Measurements from ENCODE around the gene RAB5B.
"Not testable (repeated sequence)": the region's sequence is repeated elsewhere in the genome, so short reads cannot be mapped to it uniquely, and the experiment has no call there.

The RAB5B gene

DNA sequence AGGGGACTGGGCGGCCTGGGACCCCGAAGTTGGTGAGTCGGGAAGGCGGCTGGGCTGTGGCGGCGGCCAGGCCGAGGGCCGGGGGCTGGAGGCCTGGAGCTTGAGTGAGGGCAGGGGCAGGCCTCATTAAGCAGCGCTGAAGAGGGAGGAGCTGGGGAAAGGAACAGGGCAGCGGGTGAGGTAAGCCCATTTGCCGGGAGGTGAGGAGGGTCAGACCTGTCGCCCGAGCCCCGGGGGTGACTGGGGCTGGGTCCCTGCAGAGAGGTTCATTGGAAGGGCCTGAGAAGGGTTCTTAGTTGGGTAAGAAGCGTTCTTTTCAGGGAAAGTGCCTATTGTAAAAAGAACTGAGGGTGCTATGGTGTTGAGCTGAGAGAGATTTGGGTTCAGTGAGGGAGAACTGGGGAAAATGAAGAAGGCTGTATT lies 441 bp downstream of the RAB5B start:
- peak; percentile 51 to 67 for DNase-seq (ENCODE audit: low read depth in 1 of 2, low spot score in 1 of 2)
- TF ChIP-seq JUND (IDR thresholded peaks at IDR 0.05; ENCODE audit: low read depth): no peak
- in situ Hi-C loops (cut with HindIII; ENCODE audit: low pct_unique_long_range_greater_than_20kb, low sequenced_read_pairs): no loop called here

DNA sequence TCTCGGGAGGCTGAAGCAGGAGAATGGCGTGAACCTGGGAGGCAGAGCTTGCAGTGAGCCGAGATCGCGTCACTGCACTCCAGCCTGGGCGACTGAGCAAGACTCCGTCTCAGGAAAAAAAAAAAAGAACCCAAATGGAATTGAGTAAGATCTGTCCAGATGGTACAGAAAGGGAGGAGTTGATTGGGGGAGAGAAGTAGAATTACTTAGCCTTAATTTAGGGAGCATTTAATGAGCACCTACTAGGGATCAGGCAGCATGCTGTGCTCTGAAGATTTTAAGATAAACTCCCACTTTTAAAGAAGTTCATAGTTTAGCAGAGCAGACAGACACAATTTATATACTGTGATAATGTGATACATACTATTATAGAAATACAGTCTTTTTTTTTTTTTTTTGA lies 4.5 kb downstream of the RAB5B start:
- no peak for TF ChIP-seq JUND (IDR thresholded peaks at IDR 0.05; ENCODE audit: low read depth)
- in situ Hi-C loops (cut with HindIII; ENCODE audit: low pct_unique_long_range_greater_than_20kb, low sequenced_read_pairs): no loop called here
- DNase-seq (ENCODE audit: low read depth in 1 of 2, low spot score in 1 of 2): no peak

DNA sequence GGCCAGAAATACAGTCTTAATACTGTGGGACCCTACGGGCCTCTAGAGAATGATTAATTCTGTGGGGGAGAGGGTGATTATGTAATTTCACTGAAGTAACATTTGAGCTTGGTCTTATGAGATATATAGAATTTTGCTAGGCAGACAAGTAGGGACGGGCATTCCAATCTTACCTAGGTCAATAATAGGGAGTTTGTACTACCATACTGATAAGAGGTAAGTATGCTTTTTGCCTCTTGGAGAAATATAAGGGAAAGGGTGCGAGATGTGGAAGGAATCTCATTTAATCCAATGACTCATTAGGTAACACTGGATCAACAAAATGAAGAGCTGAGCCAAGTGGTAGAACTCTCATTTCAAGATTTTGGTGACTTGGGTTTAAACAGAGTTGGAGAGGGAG lies 5.2 kb downstream of the RAB5B start:
- in situ Hi-C loops (cut with HindIII; ENCODE audit: low pct_unique_long_range_greater_than_20kb, low sequenced_read_pairs): no loop called here
- TF ChIP-seq JUND (IDR thresholded peaks at IDR 0.05; ENCODE audit: low read depth): no peak
- DNase-seq (ENCODE audit: low read depth in 1 of 2, low spot score in 1 of 2): no peak

DNA sequence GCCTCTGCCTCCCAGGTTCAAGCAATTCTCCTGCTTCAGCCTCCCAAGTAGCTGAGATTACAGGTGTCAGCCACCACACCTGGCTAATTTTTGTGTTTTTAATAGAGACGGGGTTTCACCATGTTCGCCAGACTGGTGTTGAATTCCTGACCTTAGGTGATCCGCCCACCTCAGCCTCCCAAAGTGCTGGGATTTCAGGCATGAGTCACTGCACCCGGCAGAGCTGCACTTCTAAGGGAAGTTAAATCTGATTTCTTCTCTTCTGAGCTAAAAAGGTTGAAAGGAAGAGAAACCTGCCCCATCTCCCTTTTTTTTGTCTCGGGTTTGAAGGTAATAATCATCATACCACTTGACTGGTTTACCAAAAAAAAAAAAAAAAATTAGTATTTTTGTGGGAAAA lies 8.0 kb downstream of the RAB5B start:
- DNase-seq (ENCODE audit: low read depth in 1 of 2, low spot score in 1 of 2); in situ Hi-C loops (cut with HindIII; ENCODE audit: low pct_unique_long_range_greater_than_20kb, low sequenced_read_pairs): not testable (repeated sequence)

DNA sequence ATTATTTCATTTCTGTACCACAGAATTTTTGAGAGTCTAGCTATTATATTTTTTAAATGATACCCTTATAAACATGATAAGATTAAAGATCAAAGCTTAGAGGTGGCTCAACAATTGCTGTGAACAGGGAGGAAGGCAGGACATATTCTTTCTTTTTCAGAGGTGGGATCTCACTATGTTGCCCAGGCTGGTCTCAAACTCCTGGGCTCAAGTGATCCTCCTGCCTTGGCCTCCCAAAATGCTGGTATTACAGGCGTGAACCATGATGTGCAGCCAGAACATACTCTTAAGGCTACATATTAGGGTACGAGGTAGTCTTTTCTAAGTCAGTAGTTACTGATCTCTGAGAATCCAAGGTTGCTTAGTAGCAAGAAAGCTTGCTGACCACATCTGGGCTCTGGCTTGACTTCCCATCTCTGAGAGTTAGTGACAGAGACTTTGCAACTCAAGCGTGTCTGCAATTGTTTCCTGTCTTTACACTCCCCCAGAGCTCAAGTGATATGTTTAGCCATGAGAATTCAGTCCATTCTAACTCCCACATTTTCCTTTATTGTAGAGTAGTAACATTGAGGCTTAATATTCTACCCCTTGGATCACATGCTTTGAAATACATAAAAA lies 8.6 kb downstream of the RAB5B start:
- DNase-seq (ENCODE audit: low read depth in 1 of 2, low spot score in 1 of 2): no peak
- no peak for TF ChIP-seq JUND (IDR thresholded peaks at IDR 0.05; ENCODE audit: low read depth)
- in situ Hi-C loops (cut with HindIII; ENCODE audit: low pct_unique_long_range_greater_than_20kb, low sequenced_read_pairs): no loop called here

DNA sequence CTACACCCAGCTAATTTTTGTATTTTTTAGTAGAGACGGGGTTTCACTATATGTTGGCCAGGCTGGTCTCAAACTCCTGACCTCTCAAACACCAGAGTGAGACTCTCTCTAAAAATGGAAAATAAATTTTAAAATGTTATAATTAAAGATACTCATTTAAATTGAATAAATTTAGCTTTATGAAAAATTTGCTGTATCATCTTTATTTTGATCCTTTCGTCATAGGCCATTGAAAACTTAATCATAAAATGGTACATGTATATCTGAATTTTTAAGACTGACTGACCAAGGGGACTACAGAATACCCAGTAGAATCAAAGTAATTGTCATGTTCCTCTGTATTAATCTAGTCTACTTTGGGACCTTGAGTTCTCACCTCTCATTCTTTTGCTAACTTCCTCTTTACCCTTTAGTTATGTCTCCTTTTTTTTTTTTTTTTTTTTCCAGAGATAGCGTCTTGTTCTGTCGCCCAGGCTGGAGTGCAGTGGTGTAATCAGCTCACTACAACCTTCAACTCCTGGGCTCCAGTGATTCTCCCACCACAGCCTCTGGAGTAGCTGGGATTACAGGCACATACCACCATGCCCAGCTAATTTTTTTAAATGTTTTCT lies 9.5 kb downstream of the RAB5B start:
- in situ Hi-C loops (cut with HindIII; ENCODE audit: low pct_unique_long_range_greater_than_20kb, low sequenced_read_pairs): no loop called here
- DNase-seq (ENCODE audit: low read depth in 1 of 2, low spot score in 1 of 2): no peak
- TF ChIP-seq JUND (IDR thresholded peaks at IDR 0.05; ENCODE audit: low read depth): no peak

DNA sequence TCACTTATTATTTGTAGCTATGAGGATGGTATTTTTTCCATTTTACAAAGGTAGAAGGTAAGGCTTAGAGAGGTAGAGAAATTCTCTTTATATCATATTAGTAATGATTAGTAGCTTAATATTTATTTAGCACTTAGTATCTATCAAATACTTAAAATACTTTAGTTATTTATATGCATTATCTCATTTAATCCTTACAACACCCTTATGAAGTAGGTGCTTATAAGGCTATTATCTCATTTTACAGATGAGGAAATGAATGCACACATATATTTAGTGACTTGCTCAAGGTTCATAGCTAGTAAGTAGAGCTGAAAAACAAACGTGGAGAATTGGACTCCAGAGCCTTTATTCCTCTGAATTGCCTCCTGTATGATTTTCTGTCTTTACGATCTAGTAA lies 11.0 kb downstream of the RAB5B start:
- no peak for DNase-seq (ENCODE audit: low read depth in 1 of 2, low spot score in 1 of 2)
- TF ChIP-seq JUND (IDR thresholded peaks at IDR 0.05; ENCODE audit: low read depth): no peak
- in situ Hi-C loops (cut with HindIII; ENCODE audit: low pct_unique_long_range_greater_than_20kb, low sequenced_read_pairs): no loop called here

DNA sequence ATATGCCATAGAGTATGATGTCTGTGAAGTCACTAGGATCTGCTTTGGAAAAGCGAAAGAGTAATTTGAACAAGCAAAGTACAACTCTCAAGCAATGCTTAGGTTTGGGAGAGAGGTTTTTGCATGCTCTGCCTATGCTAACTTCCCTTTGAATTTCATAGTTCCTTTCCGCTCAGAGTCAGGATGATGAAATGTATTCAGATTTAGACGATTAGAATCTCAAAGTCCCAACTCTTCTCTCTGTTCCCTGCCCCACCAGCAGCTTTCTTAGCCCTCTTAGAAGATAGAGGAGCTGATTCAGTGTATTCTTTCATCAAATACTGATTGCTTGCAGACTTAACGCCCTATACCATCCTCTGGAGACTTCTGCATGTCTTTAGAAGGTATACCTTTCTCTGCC lies 11.5 kb downstream of the RAB5B start:
- no peak for DNase-seq (ENCODE audit: low read depth in 1 of 2, low spot score in 1 of 2)
- no peak for TF ChIP-seq JUND (IDR thresholded peaks at IDR 0.05; ENCODE audit: low read depth)

DNA sequence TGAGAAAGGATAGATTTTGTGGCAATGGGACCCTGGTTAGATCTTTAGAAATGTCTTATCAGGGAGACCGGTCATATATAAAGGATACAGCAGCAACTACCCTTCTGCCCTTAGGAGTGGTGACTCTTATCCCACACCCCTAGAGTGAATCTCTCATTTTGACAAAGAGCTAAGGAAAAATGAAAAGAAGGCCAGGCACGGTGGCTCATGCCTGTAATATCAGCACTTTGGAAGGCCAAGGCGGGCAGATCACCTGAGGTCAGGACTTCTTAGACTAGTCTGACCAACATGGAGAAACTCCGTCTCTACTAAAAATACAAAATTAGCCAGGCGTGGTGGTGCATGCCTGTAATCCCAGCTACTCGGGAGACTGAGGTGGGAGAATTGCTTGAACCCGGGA lies 12.1 kb downstream of the RAB5B start:
- in situ Hi-C loops (cut with HindIII; ENCODE audit: low pct_unique_long_range_greater_than_20kb, low sequenced_read_pairs); DNase-seq (ENCODE audit: low read depth in 1 of 2, low spot score in 1 of 2): not testable (repeated sequence)

More for the DNA sequence above, 11.5 kb downstream of the RAB5B start:
- in situ Hi-C loops (cut with HindIII; ENCODE audit: low pct_unique_long_range_greater_than_20kb, low sequenced_read_pairs): no loop called here

DNA sequence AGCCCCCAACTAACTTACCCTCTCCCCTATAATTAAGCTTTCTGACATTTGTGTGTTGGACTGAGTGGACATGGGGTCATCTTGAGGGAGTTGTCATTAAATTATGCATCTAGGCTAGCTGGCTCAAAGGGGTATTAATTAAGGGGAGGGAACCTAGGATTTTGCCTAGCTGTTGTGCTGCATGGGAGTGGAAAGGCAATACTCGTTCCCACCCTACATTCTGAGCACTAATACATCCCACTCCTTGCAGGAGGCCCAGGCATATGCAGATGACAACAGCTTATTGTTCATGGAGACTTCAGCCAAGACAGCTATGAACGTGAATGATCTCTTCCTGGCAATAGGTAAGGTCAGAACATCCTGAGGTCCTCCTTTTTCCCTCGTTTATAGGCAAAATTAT lies 17.2 kb downstream of the RAB5B start:
- in situ Hi-C loops (cut with HindIII; ENCODE audit: low pct_unique_long_range_greater_than_20kb, low sequenced_read_pairs): no loop called here
- no peak for TF ChIP-seq JUND (IDR thresholded peaks at IDR 0.05; ENCODE audit: low read depth)

DNA sequence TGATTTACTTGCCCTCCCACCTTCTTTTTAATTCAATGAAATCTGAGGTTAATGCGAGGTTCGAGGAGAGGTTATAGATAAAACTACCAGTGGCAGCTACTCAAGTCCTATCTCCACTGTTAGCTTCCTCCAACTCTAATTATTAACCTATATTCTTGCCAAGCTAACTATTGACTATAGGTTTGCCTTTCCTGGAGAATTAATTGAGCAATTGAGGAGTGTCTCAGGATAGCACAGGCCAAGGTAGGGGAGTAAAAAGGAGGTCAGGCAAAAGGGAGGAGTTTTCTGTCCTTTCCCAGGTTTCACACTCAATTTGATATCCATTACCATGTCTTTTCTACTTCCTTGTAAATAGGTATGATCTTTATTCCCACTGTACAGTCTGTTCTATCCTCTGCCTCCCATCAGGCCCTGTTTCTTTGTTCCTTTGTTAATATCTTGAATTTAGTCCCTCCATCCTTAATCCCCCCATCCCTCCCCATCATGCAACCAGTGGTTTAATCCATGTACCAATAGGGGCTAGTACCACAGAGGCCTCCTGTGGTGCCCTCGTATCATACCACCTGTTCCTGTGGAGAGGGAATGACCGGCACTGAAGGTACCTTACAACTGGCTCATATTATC lies 19.5 kb downstream of the RAB5B start:
- no peak for DNase-seq (ENCODE audit: low read depth in 1 of 2, low spot score in 1 of 2)
- TF ChIP-seq JUND (IDR thresholded peaks at IDR 0.05; ENCODE audit: low read depth): no peak
- in situ Hi-C loops (cut with HindIII; ENCODE audit: low pct_unique_long_range_greater_than_20kb, low sequenced_read_pairs): no loop called here

More for the DNA sequence above, 17.2 kb downstream of the RAB5B start:
- DNase-seq (ENCODE audit: low read depth in 1 of 2, low spot score in 1 of 2): no peak

DNA sequence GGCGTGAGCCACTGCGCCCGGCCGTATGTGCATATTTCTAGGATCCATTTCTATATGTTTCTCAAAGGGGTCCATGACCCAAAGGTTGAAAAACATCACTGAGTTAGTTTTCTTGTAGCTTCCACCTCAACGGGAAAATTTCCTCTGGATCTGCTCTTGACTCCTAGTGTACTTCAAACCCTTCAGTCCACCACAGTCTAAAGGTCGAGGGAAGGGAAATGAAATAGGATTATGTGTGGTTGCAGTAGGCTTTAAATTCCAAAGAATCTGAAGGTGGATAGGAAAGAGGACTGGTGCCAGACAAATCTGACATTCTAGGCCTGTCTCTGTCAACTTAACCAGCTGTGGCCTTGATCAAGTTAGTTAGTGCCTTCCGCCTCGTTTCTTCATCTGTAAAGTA lies 21.5 kb downstream of the RAB5B start:
- DNase-seq (ENCODE audit: low read depth in 1 of 2, low spot score in 1 of 2): no peak
- in situ Hi-C loops (cut with HindIII; ENCODE audit: low pct_unique_long_range_greater_than_20kb, low sequenced_read_pairs): no loop called here
- no peak for TF ChIP-seq JUND (IDR thresholded peaks at IDR 0.05; ENCODE audit: low read depth)

DNA sequence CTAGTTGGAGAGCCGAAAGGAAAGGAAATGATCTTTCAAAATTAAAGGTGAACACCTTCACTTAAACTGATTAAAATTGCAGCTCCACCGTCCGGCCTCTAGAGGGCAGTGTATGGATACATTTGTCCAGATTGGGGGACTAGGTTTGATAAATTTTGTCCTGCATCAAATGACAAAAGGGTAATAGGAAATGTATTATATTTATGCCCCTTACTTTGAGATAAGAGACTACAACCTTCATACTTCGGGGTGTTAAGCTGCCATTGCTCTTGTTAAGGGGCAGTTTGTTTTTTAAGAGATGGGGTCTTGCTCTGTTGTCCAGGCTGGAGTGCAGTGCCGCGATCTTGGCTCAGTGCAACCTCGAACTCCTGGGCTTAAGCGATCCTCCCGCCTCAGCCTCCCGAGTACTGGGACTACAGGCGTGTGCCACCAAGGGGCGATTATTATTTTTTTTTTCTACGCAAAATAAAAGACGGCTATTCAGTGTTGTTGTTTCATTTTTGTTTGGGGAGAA lies 22.4 kb downstream of the RAB5B start:
- DNase-seq (ENCODE audit: low read depth in 1 of 2, low spot score in 1 of 2): peak; percentile 34 to 84
- in situ Hi-C loops (cut with HindIII; ENCODE audit: low pct_unique_long_range_greater_than_20kb, low sequenced_read_pairs): no loop called here
- TF ChIP-seq JUND (IDR thresholded peaks at IDR 0.05; ENCODE audit: low read depth): no peak
